ENCODE results near the gene ZNF177.
A peak's percentile ranks its signal among the peaks of the same experiment; 100 is the strongest.
"Not testable (repeated sequence)": the region's sequence is repeated elsewhere in the genome, so short reads cannot be mapped to it uniquely, and the experiment has no call there.

The ZNF177 gene
- 0 reads per million in 4 donors for total RNA-seq

- DNase-seq: peak in 1 of 5 donors; percentile 10
These were observed at the start of gene ZNF177 for GRCh38 chr19:9362905-9363304. ZNF177 (plus strand) TSS chr19:9363013; CDS start chr19:9378312, 15,299 bp downstream.

- DNase-seq: no peak
These were observed 49.1 kb upstream of the ZNF177 start for GRCh38 chr19:9313756-9314155.

- DNase-seq: no peak
These were observed 41.5 kb upstream of the ZNF177 start for GRCh38 chr19:9321338-9321737.

GRCh38 chr19:9321756-9322155, 41.1 kb upstream of the ZNF177 start:
- not testable (repeated sequence) for DNase-seq

GRCh38 chr19:9322201-9322600, 40.6 kb upstream of the ZNF177 start:
- DNase-seq: not testable (repeated sequence)

GRCh38 chr19:9323557-9323918, 39.3 kb upstream of the ZNF177 start:
- DNase-seq: peak in 3 of 5 donors; percentile 7 to 73 (median 33)

GRCh38 chr19:9323919-9324583, 38.8 kb upstream of the ZNF177 start, which contains the start of gene ZNF559:
ZNF559 (plus strand) TSS chr19:9324179; CDS start chr19:9338550, 14,371 bp downstream.
- peak; percentile 91 to 96 (median 95) for DNase-seq

GRCh38 chr19:9324584-9324962, 38.2 kb upstream of the ZNF177 start:
- DNase-seq: peak in 1 of 5 donors; percentile 1

- no peak for DNase-seq
These were observed 32.8 kb upstream of the ZNF177 start for GRCh38 chr19:9329999-9330398.

- no peak for DNase-seq
These were observed 20.1 kb upstream of the ZNF177 start for GRCh38 chr19:9342610-9343304.

- no peak for DNase-seq
These were observed 17.8 kb upstream of the ZNF177 start for GRCh38 chr19:9345005-9345404.

GRCh38 chr19:9348253-9348652, 14.6 kb upstream of the ZNF177 start:
- no peak for DNase-seq

- no peak for DNase-seq
These were observed 14.1 kb upstream of the ZNF177 start for GRCh38 chr19:9348671-9349070.

GRCh38 chr19:9352505-9352904, 10.3 kb upstream of the ZNF177 start:
- DNase-seq: no peak

GRCh38 chr19:9353011-9353410, 9.8 kb upstream of the ZNF177 start:
- no peak for DNase-seq

GRCh38 chr19:9354651-9355050, 8.2 kb upstream of the ZNF177 start:
- DNase-seq: no peak

- DNase-seq: no peak
These were observed 8.2 kb downstream of the ZNF177 start for GRCh38 chr19:9370738-9371619.

GRCh38 chr19:9381361-9381785, 18.6 kb downstream of the ZNF177 start:
- no peak for DNase-seq

- peak in 4 of 5 donors; percentile 15 to 32 (median 19) for DNase-seq
These were observed 44.1 kb downstream of the ZNF177 start for GRCh38 chr19:9406798-9407352.

GRCh38 chr19:9407827-9408226, 45.0 kb downstream of the ZNF177 start:
- DNase-seq: no peak

GRCh38 chr19:9413240-9413954, 50.6 kb downstream of the ZNF177 start:
- no peak for DNase-seq

- DNase-seq: no peak
These were observed 65.1 kb downstream of the ZNF177 start for GRCh38 chr19:9427941-9428340.
